ENCODE data around the gene FXYD5. TPM values are rescaled to one million over a fixed set of nuclear protein-coding genes. Genes with fewer than 3 reads are reported as not detected.

Gene FXYD5
- total and polyA plus RNA-seq, 4 donors = 2.2 to 22.0 (median 7.3) TPM

DNA sequence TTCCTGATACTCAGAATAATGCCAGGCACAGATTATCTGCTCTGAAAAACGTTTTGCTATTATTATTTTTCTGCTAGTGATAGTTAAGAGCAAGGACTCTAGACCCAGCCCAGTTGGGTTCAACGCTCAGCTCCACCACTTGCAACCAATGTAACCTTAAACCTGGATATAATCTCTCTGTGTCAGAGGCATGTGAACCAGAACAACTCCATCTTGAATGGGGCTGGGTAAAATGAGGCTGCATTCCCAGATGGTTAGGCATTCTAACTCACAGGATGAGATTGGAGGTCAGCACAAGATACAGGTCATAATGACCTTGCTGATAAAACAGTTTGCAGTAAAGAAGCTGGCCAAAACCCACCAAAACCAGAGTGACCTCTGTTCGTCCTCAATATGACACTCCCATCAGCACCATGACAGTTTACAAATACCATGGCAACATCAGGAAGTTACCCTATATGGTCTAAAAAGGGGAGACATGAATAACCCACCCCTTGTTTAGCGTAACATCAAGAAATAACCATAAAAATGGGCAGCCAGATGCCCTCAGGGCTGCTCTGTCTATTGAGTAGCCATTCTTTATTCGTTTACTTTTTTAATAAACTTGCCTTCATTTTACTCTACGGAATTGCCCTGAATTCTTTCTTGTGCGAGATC is 60.4 kb downstream of the FXYD5 start:
- no peaks in the 10 kb centered on the region for H3K36me3 ChIP-seq (ENCODE audit: control insufficient read depth in 4 of 4, insufficient read depth in 3 of 4, low read depth in 1 of 4, low read length in 3 of 4)
- no peak overlapping the region for H3K9ac ChIP-seq (ENCODE audit: low read depth in 1 of 2, low read length in 2 of 2)
- no peaks in the 10 kb centered on the region for H3K9me3 ChIP-seq (ENCODE audit: control insufficient read depth in 4 of 4, low read length in 3 of 4)
- no peaks in the 10 kb centered on the region for H3K27me3 ChIP-seq (ENCODE audit: control insufficient read depth in 4 of 4, insufficient read depth in 4 of 4, low read length in 3 of 4)
- no peak overlapping the region for H3K27ac ChIP-seq (ENCODE audit: low read depth in 1 of 2, low read length in 2 of 2)
- DNase-seq (ENCODE audit: low spot score) = no peak
- no peak overlapping the region for H3K4me3 ChIP-seq (ENCODE audit: low read depth in 1 of 3, low read length in 3 of 3)
- no peak for TF ChIP-seq EGR1 (IDR thresholded peaks at IDR 0.05; ENCODE audit: low read depth in 2 of 2)
- no peak for TF ChIP-seq TAF1 (conservative IDR thresholded peaks at IDR 0.05)
- TF ChIP-seq JUND (IDR thresholded peaks at IDR 0.05) = no peak
- TF ChIP-seq HNF4A (conservative IDR thresholded peaks at IDR 0.05) = no peak
- WGBS = 84% methylated on average over 7 of the region's 7 CpGs
- H3K4me1 ChIP-seq (ENCODE audit: control insufficient read depth in 4 of 4, insufficient read depth in 4 of 4, low read length in 3 of 4) = peaks cover 0 to 3% (median under 1%) of the 10 kb centered on the region in 4 donors

DNA sequence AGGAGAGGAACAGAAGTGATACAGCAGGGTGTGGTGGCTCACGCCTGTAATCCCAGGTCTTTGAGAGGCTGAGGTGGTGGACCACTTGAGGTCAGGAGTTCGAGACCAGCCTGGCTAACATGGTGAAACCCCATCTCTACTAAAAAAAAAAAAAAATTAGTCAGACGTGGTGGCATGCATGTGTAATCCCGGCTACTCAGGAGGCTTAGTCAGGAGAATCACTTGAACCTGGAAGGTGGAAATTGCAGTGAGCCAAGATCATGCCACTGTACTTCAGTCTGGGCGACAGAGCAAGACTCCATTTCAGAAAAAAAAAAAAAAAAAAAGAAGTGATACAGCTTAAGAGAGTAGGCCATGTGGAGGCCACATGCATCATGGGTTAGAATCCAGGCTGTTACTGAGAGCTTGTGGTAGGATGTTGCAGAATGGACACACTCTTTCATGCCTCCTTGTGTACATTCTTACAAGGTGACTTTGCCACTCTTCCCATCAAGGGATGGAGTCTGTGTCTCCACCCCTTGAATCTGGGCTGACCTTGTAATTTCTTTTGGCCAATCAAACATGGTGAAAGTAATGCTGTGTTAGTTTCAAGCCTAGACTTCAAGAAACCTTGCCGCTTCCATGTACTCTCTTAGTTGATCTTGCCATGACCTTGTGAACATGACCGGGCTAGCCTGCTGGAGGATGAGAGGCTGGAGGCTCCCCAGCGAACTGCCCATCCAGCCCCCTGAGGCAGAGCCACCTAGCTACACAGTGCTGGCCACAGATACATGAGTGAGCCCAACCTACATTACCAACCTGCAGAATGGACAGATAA is 61.7 kb downstream of the FXYD5 start:
- DNase-seq (ENCODE audit: low spot score) = no peak
- H3K4me1 ChIP-seq (ENCODE audit: control insufficient read depth in 4 of 4, insufficient read depth in 4 of 4, low read length in 3 of 4) = peaks cover 0 to 3% (median under 1%) of the 10 kb centered on the region in 4 donors
- no peak overlapping the region for H3K4me3 ChIP-seq (ENCODE audit: low read depth in 1 of 3, low read length in 3 of 3)
- WGBS = 86% methylated on average over 8 of the region's 8 CpGs
- H3K9me3 ChIP-seq (ENCODE audit: control insufficient read depth in 4 of 4, low read length in 3 of 4) = no peaks in the 10 kb centered on the region
- H3K36me3 ChIP-seq (ENCODE audit: control insufficient read depth in 4 of 4, insufficient read depth in 3 of 4, low read depth in 1 of 4, low read length in 3 of 4) = no peaks in the 10 kb centered on the region
- no peak overlapping the region for H3K27ac ChIP-seq (ENCODE audit: low read depth in 1 of 2, low read length in 2 of 2)
- TF ChIP-seq EGR1 (IDR thresholded peaks at IDR 0.05; ENCODE audit: low read depth in 2 of 2) (no peak), YY1 (IDR thresholded peaks at IDR 0.05) (no peak), HNF4G (IDR thresholded peaks at IDR 0.05) (no peak)
- TF ChIP-seq, protein P1, sequence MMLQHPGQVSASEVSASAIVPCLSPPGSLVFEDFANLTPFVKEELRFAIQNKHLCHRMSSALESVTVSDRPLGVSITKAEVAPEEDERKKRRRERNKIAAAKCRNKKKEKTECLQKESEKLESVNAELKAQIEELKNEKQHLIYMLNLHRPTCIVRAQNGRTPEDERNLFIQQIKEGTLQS (IDR thresholded peaks at IDR 0.05) = no peak
- H3K27me3 ChIP-seq (ENCODE audit: control insufficient read depth in 4 of 4, insufficient read depth in 4 of 4, low read length in 3 of 4) = no peaks in the 10 kb centered on the region
- no peak overlapping the region for H3K9ac ChIP-seq (ENCODE audit: low read depth in 1 of 2, low read length in 2 of 2)

DNA sequence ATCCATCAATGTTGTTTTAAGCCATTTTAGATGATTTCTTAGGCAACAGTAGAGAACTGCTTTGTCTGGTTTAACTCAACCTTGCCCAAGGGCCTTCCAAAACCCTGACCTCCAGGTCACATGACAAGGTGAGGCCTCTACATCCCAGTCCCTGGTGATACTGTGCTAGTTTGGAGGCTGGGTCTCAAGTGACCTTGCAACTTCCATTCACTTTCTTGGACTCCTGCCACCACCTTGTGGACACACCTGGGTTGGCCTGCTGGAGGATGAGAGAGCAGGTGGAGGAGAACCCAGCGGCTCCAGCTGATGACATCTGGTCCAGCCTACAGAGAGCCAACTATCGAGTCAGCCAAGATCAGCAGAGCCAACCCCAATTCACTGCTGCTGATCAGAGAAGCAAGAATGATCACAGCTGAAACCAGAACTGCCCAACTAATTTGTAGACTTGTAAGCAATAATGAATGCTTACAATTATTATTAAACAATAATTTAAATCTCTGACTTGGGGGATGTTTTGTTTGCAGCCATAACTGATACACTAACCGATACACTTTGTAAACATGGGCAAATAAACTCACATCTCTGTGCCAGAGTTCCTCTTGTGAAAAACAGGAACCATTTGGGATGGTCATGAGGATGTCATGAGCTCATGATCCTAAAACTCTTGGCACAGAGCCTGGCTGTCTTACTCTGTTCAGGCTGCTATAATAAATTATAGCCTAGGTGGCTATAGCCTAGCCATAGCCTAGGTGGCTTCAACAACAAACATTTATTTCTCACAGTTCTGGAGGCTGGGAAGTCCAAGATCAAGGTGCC is 62.5 kb downstream of the FXYD5 start:
- no peak overlapping the region for H3K4me3 ChIP-seq (ENCODE audit: low read depth in 1 of 3, low read length in 3 of 3)
- TF ChIP-seq, protein P1 (IDR thresholded peaks at IDR 0.05) = no peak
- TF ChIP-seq, protein P2, sequence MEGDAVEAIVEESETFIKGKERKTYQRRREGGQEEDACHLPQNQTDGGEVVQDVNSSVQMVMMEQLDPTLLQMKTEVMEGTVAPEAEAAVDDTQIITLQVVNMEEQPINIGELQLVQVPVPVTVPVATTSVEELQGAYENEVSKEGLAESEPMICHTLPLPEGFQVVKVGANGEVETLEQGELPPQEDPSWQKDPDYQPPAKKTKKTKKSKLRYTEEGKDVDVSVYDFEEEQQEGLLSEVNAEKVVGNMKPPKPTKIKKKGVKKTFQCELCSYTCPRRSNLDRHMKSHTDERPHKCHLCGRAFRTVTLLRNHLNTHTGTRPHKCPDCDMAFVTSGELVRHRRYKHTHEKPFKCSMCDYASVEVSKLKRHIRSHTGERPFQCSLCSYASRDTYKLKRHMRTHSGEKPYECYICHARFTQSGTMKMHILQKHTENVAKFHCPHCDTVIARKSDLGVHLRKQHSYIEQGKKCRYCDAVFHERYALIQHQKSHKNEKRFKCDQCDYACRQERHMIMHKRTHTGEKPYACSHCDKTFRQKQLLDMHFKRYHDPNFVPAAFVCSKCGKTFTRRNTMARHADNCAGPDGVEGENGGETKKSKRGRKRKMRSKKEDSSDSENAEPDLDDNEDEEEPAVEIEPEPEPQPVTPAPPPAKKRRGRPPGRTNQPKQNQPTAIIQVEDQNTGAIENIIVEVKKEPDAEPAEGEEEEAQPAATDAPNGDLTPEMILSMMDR (IDR thresholded peaks at IDR 0.05; ENCODE audit: low read depth, low read length, missing input control) = peak; percentile 8
- TF ChIP-seq RAD21 (IDR thresholded peaks at IDR 0.05) = peak in 1 of 2 donors; percentile 34
- H3K4me1 ChIP-seq (ENCODE audit: control insufficient read depth in 4 of 4, insufficient read depth in 4 of 4, low read length in 3 of 4) = peaks cover 0 to 3% (median 0%) of the 10 kb centered on the region in 4 donors
- DNase-seq (ENCODE audit: low spot score) = no peak
- no peak overlapping the region for H3K27ac ChIP-seq (ENCODE audit: low read depth in 1 of 2, low read length in 2 of 2)
- H3K36me3 ChIP-seq (ENCODE audit: control insufficient read depth in 4 of 4, insufficient read depth in 3 of 4, low read depth in 1 of 4, low read length in 3 of 4) = no peaks in the 10 kb centered on the region
- no peak overlapping the region for H3K9ac ChIP-seq (ENCODE audit: low read depth in 1 of 2, low read length in 2 of 2)
- H3K9me3 ChIP-seq (ENCODE audit: control insufficient read depth in 4 of 4, low read length in 3 of 4) = no peaks in the 10 kb centered on the region
- 68% methylated on average over 3 of the region's 3 CpGs for WGBS
- H3K27me3 ChIP-seq (ENCODE audit: control insufficient read depth in 4 of 4, insufficient read depth in 4 of 4, low read length in 3 of 4) = no peaks in the 10 kb centered on the region

Measured in liver (tissue), 9 donors.